ENCODE measurements around the gene SPSB1.

SPSB1 gene

DNA sequence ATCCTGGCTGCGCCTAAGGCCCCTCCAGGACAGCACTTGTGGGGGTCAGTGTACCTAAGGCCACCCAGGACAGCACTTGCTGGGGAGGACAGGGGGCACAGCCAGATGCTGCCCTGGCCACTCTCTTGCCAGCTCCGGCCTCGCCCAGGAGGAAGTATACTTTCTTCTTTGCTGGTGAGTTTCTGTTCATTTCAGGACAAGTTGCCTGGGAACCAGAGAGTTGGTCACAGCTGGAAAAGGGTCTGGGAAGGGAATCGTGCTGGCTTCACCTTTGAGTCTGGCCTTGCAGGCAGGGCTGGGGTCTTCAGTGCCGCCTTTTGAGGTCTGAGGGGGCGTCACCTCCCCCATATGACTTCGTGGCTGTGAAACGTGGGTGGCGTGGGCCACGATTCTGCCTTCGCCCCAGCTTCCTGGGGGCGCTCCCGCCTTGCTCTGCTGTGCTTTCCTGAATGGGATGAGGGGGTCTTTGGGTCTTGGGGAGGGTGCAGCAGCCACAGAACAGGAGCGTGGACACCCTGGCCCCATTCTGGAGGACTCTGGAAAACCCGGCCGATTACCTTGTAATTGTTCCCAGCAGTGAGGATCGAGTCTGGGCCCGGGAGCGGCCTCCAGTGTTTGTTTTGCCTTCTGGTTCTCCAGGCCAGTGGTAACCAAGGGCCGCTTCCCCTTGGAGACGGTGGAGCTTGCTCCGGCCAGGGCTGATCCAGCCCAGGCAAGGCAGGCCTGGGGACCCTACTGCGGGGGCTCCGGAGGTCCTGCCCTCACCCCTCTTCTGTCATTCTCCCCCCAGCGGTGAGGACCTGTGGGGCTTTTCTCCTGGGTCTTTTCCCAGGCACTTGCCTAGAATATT is 45.9 kb downstream of the SPSB1 start:
- no peak overlapping the region for H3K27ac ChIP-seq
- DNase-seq (ENCODE audit: low read depth, low spot score), result no peak

- no peak overlapping the region for H3K27ac ChIP-seq
- DNase-seq (ENCODE audit: low read depth, low spot score), result peak; percentile 39
Observed at GRCh38 chr1:9340172-9340854, 47.6 kb downstream of the SPSB1 start.

DNA sequence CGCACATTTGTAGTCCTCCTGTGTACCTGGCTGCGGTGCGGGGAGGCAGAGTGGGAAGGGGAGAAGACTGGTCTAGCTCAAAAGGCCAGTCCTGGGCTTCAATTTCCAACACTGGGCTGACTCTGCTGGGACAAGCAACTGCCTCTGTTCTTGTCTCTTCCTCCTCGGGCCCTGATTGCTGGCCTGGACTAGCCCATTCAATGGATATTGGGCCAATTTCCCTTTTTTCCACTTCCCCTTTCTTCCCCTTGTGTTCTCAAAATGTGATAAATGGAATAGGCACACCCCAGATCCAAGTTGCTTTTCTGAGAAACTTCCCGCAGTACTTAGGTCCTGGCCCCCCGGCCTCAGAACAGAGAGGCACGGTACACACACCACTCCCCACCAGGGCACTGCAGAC is 48.2 kb downstream of the SPSB1 start:
- H3K27ac ChIP-seq, result no peak overlapping the region
- no peak for DNase-seq (ENCODE audit: low read depth, low spot score)

- H3K27ac ChIP-seq, result no peak overlapping the region
- DNase-seq (ENCODE audit: low read depth, low spot score), result no peak
Observed at GRCh38 chr1:9341301-9341845, 48.7 kb downstream of the SPSB1 start.

DNA sequence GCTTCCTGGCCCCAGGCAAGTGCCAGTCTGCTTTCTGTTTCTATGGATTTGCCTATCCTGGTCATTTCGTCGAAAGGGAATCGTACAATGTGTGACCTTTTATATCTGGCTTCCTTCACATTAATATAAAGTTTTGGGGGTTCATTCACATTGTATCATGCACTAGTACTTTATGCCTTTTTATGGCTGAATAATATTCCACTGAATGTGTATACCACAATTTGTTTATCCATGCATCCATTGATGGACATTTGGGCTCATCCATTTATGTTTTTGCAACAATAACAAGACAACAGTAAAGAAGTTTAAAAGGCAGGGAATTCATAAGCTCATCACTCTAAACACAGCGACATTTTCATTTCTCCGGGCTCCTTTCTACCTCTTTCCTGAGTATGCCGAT is 50.6 kb downstream of the SPSB1 start:
- no peak overlapping the region for H3K27ac ChIP-seq
- no peak for DNase-seq (ENCODE audit: low read depth, low spot score)

DNA sequence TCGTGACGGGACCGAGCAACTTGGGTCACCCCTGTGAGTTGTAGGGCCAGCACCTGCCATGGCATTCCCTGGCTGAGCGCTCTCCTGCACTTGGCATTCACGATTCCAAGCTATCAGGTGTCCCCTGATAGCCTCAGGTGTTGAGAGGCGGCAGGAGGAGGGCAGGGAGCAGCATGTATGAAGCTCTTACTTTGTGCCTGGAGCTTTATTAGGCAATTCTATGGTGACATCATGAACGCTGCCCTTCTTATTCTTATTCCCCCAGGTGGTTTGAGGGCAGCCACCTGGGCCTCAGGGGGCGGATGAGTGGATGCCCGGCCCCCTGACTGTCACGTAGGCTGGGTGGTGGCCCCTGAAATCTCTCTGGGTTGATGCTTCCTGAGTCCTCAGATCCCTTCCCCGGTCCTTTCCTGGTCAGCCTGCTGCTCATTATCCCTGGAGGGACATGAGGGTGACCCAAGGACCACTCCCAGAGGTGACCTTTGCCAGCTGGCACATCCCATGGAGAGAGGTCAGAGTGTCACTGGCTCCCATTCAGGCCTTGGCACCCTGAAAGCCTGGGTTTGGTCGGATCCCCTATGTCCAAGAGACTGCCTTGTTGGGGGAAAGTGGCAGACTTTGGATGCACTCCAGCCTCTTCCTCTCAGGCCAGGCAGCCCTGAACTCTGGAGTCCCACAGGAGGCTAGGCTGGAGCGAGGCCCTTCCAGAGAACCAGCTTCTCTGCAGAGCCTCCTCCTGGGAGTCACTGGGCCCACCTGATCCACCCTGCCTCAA is 51.9 kb downstream of the SPSB1 start:
- DNase-seq (ENCODE audit: low read depth, low spot score), result no peak
- no peak overlapping the region for H3K27ac ChIP-seq

DNA sequence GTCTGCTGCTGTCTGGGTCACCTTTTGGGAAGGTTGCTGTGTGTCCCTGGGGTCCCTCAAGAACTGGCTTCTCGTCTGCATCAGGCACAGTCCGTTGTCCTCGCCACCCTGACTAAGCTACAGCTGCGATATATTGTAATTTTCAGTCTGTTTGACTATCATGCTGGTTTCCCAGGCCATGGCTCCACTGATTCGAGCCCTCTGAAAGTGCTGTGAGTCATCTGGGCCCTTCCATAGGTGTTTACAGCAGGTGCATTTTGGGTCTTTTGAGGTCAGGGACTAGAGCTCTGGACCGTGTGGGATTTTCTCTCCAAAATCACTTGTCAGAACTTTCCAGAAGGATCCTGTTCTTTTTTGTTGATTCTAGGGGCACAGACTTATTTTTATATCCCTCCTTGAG is 52.8 kb downstream of the SPSB1 start:
- H3K27ac ChIP-seq, result no peak overlapping the region
- no peak for DNase-seq (ENCODE audit: low read depth, low spot score)

DNA sequence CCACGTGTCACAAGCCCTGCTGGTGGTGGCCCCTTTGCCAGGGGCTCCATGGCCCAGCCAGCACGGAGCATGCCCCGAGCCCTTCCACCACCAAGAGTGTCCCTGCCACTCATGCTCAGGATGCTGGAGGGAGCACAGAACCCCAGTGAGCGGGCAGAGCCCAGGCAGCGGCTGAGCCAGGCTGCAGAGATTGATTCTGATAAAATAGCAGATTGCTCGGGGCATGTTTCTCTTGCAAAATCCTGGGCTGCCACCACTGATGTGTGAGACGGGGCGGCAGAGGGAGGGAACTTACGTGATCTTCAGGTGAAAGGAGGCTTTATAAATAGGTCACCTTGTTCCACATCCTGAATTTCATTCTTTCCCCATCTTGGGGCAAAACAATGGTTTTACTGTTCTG is 53.2 kb downstream of the SPSB1 start:
- H3K27ac ChIP-seq, result no peak overlapping the region
- DNase-seq (ENCODE audit: low read depth, low spot score), result no peak

GRCh38 chr1:9346566-9346965 is 53.9 kb downstream of the SPSB1 start:
- DNase-seq (ENCODE audit: low read depth, low spot score), result no peak

DNA sequence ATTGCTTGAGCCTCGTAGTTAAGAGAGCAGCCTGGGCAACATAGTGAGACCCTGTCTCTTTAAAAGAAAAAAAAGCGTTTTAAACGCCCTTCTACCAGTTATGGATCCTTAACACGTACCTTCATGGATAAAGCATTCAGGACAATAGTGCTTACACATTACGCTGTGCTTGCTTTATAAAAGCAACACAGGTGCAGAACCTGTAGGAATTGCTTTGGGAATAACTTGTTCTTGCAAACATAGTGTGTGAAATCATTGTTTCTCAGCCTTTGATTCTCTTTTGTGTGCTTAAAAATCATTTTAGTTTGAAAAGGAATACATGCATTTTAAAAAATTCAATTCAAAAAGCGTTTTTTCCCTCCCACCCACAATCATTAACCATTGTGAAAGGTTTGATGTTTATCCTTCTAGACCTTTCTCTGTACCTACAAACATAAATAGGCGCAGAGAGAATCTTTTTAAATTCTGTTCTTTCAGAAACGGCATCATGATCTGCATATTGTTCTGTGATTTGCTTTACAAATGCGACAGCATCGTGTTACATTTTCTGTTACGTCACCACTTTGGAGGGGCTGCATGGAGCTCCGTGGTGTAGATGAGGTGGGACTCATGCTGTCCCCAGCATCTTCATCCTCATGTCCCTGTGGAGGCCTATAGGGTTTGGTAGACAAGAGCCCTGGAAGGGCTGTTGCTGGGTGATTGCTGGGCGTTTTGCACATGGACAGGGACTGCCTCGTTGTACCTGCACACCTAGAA is 54.6 kb downstream of the SPSB1 start:
- no peak overlapping the region for H3K27ac ChIP-seq
- no peak for DNase-seq (ENCODE audit: low read depth, low spot score)

More at GRCh38 chr1:9346566-9346965, 53.9 kb downstream of the SPSB1 start:
- no peak overlapping the region for H3K27ac ChIP-seq

DNA sequence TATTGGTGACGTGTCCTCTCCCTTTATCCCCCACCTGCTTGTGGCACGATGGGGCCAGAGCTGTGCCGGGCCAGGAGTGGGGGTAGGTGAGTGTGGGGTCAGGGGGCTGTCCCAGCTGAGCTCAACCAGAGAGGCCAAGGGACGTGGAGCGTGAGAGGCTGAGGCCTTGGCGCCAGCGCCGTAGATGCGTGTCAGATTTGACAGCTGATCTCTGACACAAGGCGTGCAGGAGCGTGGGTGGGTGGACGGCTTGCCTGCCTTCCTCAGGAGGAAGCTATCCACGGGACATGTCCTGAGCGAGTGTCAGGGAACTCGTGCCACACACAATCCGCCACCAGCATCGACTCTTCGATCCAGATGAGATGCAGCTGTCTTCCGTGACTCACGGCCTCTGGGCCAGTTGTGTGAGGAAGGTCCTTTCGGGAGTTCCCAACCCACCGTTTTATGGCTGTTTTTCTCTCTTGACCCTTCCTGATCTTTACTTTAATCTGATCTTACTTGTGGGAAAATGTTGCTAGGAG is 56.7 kb downstream of the SPSB1 start:
- no peak overlapping the region for H3K27ac ChIP-seq
- DNase-seq (ENCODE audit: low read depth, low spot score), result no peak

GRCh38 chr1:9350013-9350908 is 57.6 kb downstream of the SPSB1 start:
- no peak overlapping the region for H3K27ac ChIP-seq
- DNase-seq (ENCODE audit: low read depth, low spot score), result no peak

- H3K27ac ChIP-seq, result no peak overlapping the region
Observed at GRCh38 chr1:9350960-9351359, 58.3 kb downstream of the SPSB1 start.

DNA sequence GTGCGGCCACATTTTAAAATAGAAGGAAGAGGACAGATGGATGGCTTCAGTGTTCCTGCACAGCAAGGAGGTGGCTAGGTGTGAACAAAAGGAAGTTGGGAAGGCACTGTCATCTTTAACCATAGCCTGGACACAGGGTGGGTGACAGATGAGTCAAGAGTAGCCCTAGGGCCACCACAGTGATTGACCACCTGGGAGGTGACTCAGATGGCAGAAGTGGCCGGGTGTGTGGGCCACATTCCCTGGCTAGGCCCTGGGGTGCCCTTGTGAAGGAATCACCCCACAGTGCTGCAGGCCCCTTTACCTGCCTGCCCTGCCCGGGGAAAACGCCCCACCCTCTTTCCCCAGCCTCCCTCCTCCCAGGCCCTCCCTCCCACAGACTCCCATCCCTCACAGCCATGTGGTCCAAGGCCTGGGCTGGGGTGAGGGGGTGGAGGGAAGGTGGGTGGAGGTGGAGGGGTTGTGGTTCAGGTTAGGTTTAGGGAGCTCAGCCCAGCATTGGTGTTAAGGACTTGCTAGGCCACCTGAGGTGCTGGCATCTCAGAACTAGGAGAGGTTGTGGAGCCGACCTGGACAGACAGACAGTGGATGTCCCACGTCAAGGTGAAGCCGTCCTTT is 59.1 kb downstream of the SPSB1 start:
- H3K27ac ChIP-seq, result no peak overlapping the region
- no peak for DNase-seq (ENCODE audit: low read depth, low spot score)

More at GRCh38 chr1:9350960-9351359, 58.3 kb downstream of the SPSB1 start:
- DNase-seq (ENCODE audit: low read depth, low spot score), result no peak

- H3K27ac ChIP-seq, result no peak overlapping the region
Observed at GRCh38 chr1:9352377-9353134, 59.9 kb downstream of the SPSB1 start.

DNA sequence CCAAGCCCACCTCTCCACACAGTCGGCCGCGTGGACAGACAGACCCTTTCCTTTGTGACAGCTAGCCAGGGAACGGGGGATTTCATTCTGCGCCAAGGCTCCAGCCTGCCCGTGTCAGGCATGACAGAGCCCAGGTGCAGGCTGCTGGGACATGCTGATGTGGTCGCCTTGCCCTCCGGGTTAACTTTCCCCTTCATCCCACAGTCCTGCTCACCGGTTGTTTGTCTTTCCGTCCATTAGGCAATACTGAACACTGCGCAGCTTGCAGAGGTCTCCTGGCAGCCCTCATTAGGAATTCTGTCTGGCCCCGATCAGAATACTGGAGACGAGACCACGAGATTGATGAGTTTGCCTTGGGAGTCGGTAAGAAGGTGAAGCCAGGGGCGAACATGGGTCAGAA is 62.8 kb downstream of the SPSB1 start:
- H3K27ac ChIP-seq, result no peak overlapping the region
- DNase-seq (ENCODE audit: low read depth, low spot score), result no peak

More at GRCh38 chr1:9352377-9353134, 59.9 kb downstream of the SPSB1 start:
- DNase-seq (ENCODE audit: low read depth, low spot score), result no peak

DNA sequence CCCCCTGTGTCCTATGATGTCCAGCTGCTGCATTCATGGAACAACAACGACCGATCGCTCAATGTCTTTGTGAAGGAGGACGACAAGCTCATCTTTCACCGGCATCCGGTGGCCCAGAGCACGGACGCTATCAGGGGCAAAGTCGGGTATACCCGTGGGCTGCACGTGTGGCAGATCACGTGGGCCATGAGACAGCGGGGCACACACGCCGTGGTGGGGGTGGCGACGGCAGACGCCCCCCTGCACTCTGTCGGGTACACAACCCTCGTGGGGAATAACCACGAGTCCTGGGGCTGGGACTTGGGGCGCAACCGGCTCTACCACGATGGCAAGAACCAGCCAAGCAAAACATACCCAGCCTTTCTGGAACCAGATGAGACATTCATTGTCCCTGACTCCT is 63.3 kb downstream of the SPSB1 start:
- no peak for DNase-seq (ENCODE audit: low read depth, low spot score)
- H3K27ac ChIP-seq, result no peak overlapping the region

All from epithelial cell of prostate (primary cell).